H1 (cell line): ENCODE results near the gene CFAP74. TPM values are rescaled to one million over a fixed set of nuclear protein-coding genes. Genes with fewer than 3 reads are reported as not detected.

Source experiments
- CTCF ChIA-PET: fragments of 300-600 bp; sonication (Branson Sonifier 250); formaldehyde crosslinking; loops from one replicate; lab custom pipeline; 2021; ENCODE audit not compliant: partially characterized antibody; lab: Charles Lee
- POLR2A ChIA-PET: fragments of 300-600 bp; sonication (Branson Sonifier 250); formaldehyde crosslinking; loops from one replicate; lab custom pipeline; 2021; ENCODE audit warnings: inconsistent platforms; ENCODE audit not compliant: partially characterized antibody; lab: Charles Lee
- DNase-seq, 2 experiments: peaks; one replicate each; pipeline versions ENCODE4 v3.0.0 to v3.0.0-alpha.2; 2010 to 2022; ENCODE audit warnings: low spot score in 2 of 2, low read depth in 1 of 2, mixed read lengths in 1 of 2
- FAIRE-seq: peaks from 2 replicates; lab custom pipeline; 2011; peaks lifted over from hg19 to GRCh38; lab: Jason Lieb, UNC
- H2AFZ ChIP-seq: 2 replicates; pipeline ENCODE4 v1.8.1; 2012; ENCODE audit warnings: low read length, inconsistent platforms
- H2AK5ac ChIP-seq: 2 replicates; pipeline ENCODE4 v1.6.1; 2013; ENCODE audit warnings: low read depth, low read length
- H2BK120ac ChIP-seq: replicated peaks from 2 replicates; pipeline ENCODE3; 2013; ENCODE audit warnings: low read depth, low read length, inconsistent platforms
- H2BK12ac ChIP-seq: 2 replicates; pipeline ENCODE4 v1.6.1; 2013; ENCODE audit warnings: low read depth, low read length
- H2BK15ac ChIP-seq: 2 replicates; pipeline ENCODE4 v1.6.1; 2013; ENCODE audit warnings: low read length
- H2BK20ac ChIP-seq: 2 replicates; pipeline ENCODE4 v1.6.1; 2013; ENCODE audit warnings: low read length
- H2BK5ac ChIP-seq: 2 replicates; pipeline ENCODE4 v1.6.1; 2013; ENCODE audit warnings: low read depth, low read length
- H3K14ac ChIP-seq: 2 replicates; pipeline ENCODE4 v1.6.1; 2013; ENCODE audit warnings: inconsistent platforms; ENCODE audit not compliant: insufficient read length
- H3K18ac ChIP-seq: 2 replicates; pipeline ENCODE4 v1.6.1; 2013; ENCODE audit warnings: low read length; ENCODE audit errors: extremely low read depth
- H3K23ac ChIP-seq: 2 replicates; pipeline ENCODE4 v1.6.1; 2013; ENCODE audit warnings: inconsistent platforms; ENCODE audit not compliant: insufficient read length
- H3K23me2 ChIP-seq: 2 replicates; pipeline ENCODE4 v1.6.1; 2013; ENCODE audit warnings: low read depth, low read length
- H3K27ac ChIP-seq: 2 replicates; pipeline ENCODE4 v1.6.1; 2011; ENCODE audit warnings: low read depth, low read length, inconsistent platforms
- H3K27me3 ChIP-seq, 4 experiments: replicated peaks in 1 of 4; 1 replicate in 1 of 4; 2 replicates in 3 of 4; pipeline versions ENCODE4 v1.6.1 to v1.8.1; 2011 to 2013; ENCODE audit warnings: low read length in 3 of 4, mild to moderate bottlenecking in 3 of 4, inconsistent platforms in 2 of 4, mixed read lengths in 2 of 4, moderate library complexity in 1 of 4; ENCODE audit not compliant: control insufficient read depth in 3 of 4, insufficient read depth in 3 of 4; ENCODE audit errors: extremely low read depth in 1 of 4
- H3K36me3 ChIP-seq, 4 experiments: 2 replicates each; pipeline versions ENCODE4 v1.6.1 to v1.8.1; 2011 to 2013; ENCODE audit warnings: mild to moderate bottlenecking in 4 of 4, low read length in 3 of 4, moderate library complexity in 2 of 4, control low read depth in 1 of 4, inconsistent platforms in 1 of 4; ENCODE audit not compliant: insufficient read depth in 4 of 4, control insufficient read depth in 2 of 4
- H3K4ac ChIP-seq: replicated peaks from 2 replicates; pipeline ENCODE3; 2013; ENCODE audit warnings: low read length, low read depth, mixed read lengths, inconsistent platforms; ENCODE audit not compliant: insufficient read length
- H3K4me1 ChIP-seq, 4 experiments: replicated peaks in 1 of 4; 1 replicate in 1 of 4; 2 replicates in 3 of 4; pipeline versions ENCODE4 v1.6.1 to v1.8.1; 2011 to 2013; ENCODE audit warnings: low read length in 3 of 4, inconsistent platforms in 2 of 4, mixed read lengths in 1 of 4; ENCODE audit not compliant: insufficient read depth in 4 of 4, control insufficient read depth in 3 of 4
- H3K4me2 ChIP-seq, 2 experiments: 2 replicates each; pipeline versions ENCODE4 v1.6.1 to v1.8.1; 2011 to 2013; ENCODE audit warnings: low read depth in 2 of 2, low read length in 2 of 2, control low read depth in 1 of 2, inconsistent platforms in 1 of 2, mild to moderate bottlenecking in 1 of 2; ENCODE audit not compliant: insufficient read depth in 1 of 2
- H3K4me3 ChIP-seq, 4 experiments: fragments of 200-600, 300-600 bp in 1 of 4; sonication (generic), shearing (Covaris generic), sonication (Bioruptor Twin) in 1 of 4; 2 replicates each; pipeline versions ENCODE4 v1.5.1 to v1.8.1; 2011 to 2016; ENCODE audit warnings: low read length in 4 of 4, low read depth in 3 of 4, control low read depth in 2 of 4, inconsistent platforms in 2 of 4, mild to moderate bottlenecking in 2 of 4, mixed read lengths in 1 of 4, moderate library complexity in 1 of 4; ENCODE audit not compliant: insufficient read depth in 2 of 4; ENCODE audit errors: extremely low read depth in 1 of 4
- H3K56ac ChIP-seq: replicated peaks from 2 replicates; pipeline ENCODE3; 2013; ENCODE audit warnings: low read depth, mild to moderate bottlenecking, mixed read lengths, low read length, inconsistent platforms; ENCODE audit not compliant: insufficient read length
- H3K79me1 ChIP-seq: 2 replicates; pipeline ENCODE4 v1.6.1; 2013; ENCODE audit warnings: low read depth, low read length, control low read depth
- H3K79me2 ChIP-seq, 2 experiments: 2 replicates each; pipeline versions ENCODE4 v1.6.1 to v1.8.1; 2012 to 2013; ENCODE audit warnings: low read length in 2 of 2, mild to moderate bottlenecking in 2 of 2, inconsistent platforms in 1 of 2; ENCODE audit not compliant: insufficient read depth in 2 of 2, control insufficient read depth in 1 of 2
- H3K9ac ChIP-seq, 4 experiments: replicated peaks in 1 of 4; 1 replicate in 1 of 4; 2 replicates in 3 of 4; pipeline versions ENCODE4 v1.6.1 to v1.8.1; 2011 to 2013; ENCODE audit warnings: low read depth in 3 of 4, low read length in 3 of 4, control low read depth in 2 of 4, mild to moderate bottlenecking in 2 of 4, moderate library complexity in 2 of 4, inconsistent platforms in 1 of 4; ENCODE audit errors: extremely low read depth in 1 of 4
- H3K9me3 ChIP-seq, 2 experiments: 2 replicates each; pipeline versions ENCODE4 v1.6.1 to v1.8.1; 2012 to 2013; ENCODE audit warnings: mild to moderate bottlenecking in 2 of 2, moderate library complexity in 2 of 2, control low read depth in 1 of 2, inconsistent platforms in 1 of 2, low read depth in 1 of 2, low read length in 1 of 2, mixed read lengths in 1 of 2; ENCODE audit not compliant: insufficient read depth in 2 of 2
- H4K20me1 ChIP-seq, 2 experiments: replicated peaks in 1 of 2; 2 replicates each; pipeline versions ENCODE3 to v1.8.1; 2011 to 2013; ENCODE audit warnings: inconsistent platforms in 2 of 2, low read length in 2 of 2, mild to moderate bottlenecking in 1 of 2; ENCODE audit not compliant: insufficient read depth in 2 of 2, control insufficient read depth in 1 of 2
- H4K5ac ChIP-seq: 2 replicates; pipeline ENCODE4 v1.6.1; 2013; ENCODE audit warnings: low read length, low read depth, mixed read lengths, inconsistent platforms; ENCODE audit not compliant: insufficient read length
- H4K8ac ChIP-seq: 2 replicates; pipeline ENCODE4 v1.8.0; 2013; ENCODE audit warnings: mild to moderate bottlenecking, moderate library complexity, low read length, inconsistent platforms; ENCODE audit not compliant: insufficient read depth; ENCODE audit errors: extremely low read depth
- H4K91ac ChIP-seq: replicated peaks from 2 replicates; pipeline ENCODE3; 2013; ENCODE audit warnings: low read length, mixed read lengths, inconsistent platforms; ENCODE audit not compliant: insufficient read length
- ASH2L ChIP-seq: fragments of 200-600, 300-600 bp; sonication (generic); IDR thresholded peaks from one replicate; pipeline ENCODE4 v1.7.1; 2017; ENCODE audit warnings: low read length
- POLR2AphosphoS5 ChIP-seq: IDR thresholded peaks from 2 replicates; pipeline ENCODE4 v1.6.1; 2011; ENCODE audit warnings: low read depth, low read length
- SIN3A ChIP-seq, 2 experiments: IDR thresholded peaks in 1 of 2; conservative IDR thresholded peaks in 1 of 2; 2 replicates each; pipeline ENCODE4 v1.6.1; 2011 to 2012; ENCODE audit warnings: low read length in 2 of 2, improper control_type of control experiment in 1 of 2, low read depth in 1 of 2, mild to moderate bottlenecking in 1 of 2
- SIX5 ChIP-seq: IDR thresholded peaks from 2 replicates; pipeline ENCODE4 v1.6.1; 2011; ENCODE audit warnings: mild to moderate bottlenecking, low read depth, low read length
- WGBS, 2 experiments: shearing (Covaris generic) in 1 of 2; methylation state at CpG; one replicate each; pipeline versions ENCODE4 v1.1.6 to v1.1.7; 2013 to 2015; ENCODE audit warnings: low lambda C conversion rate in 2 of 2, mixed read lengths in 2 of 2, inconsistent platforms in 1 of 2, low coverage in 1 of 2, missing lambda C conversion rate in 1 of 2; ENCODE audit not compliant: insufficient replicate concordance in 2 of 2, insufficient coverage in 1 of 2, insufficient read length in 1 of 2; ENCODE audit errors: extremely low coverage in 1 of 2, missing lambda C conversion rate in 1 of 2; 5-methylcytosine and 5-hydroxymethylcytosine counted together
- polyA plus RNA-seq, 7 experiments: library from polyadenylated mRNA; depleted of rRNA in 3 of 7; stranded (reverse) in 5 of 7; unstranded in 2 of 7; fragments of >200 nt in 5 of 7; fragments of 200-250 nt in 2 of 7; gene quantifications; 1 replicate in 5 of 7; 2 replicates in 1 of 7; 4 replicates in 1 of 7; pipeline versions ENCODE4 v1.2.1 to v1.2.3, GENCODE V29; 2011 to 2013; ENCODE audit warnings: missing spikeins in 2 of 7, mixed read lengths in 2 of 7
- total RNA-seq: library from RNA; stranded (reverse); fragmentation: NEBNext Ultra II Directional; extraction: Animal tissue kit (Norgen Biotek cat#: 25700); gene quantifications from 2 replicates; pipeline ENCODE4 v1.2.1, GENCODE V29; 2021

Gene CFAP74
- total and polyA plus RNA-seq, 2 of the 8 experiments (the other 6 are each of a cell fraction or from before 2014, with no cell fraction given) = 0.09 to 0.20 TPM

- Histone ChIP-seq H2BK15ac (no peak overlapping the region), H2BK12ac (no peak overlapping the region), H3K27ac (no peak overlapping the region)
- TF ChIP-seq SIN3A (conservative IDR thresholded peaks at IDR 0.05 in 1 of 2, IDR thresholded peaks at IDR 0.05 in 1 of 2; ENCODE audit: low read depth in 1 of 2, low read length in 2 of 2) (no peak), POLR2AphosphoS5 (no peak), ASH2L (no peak), SIX5 (no peak)
- TF ChIP-seq, all 59 proteins: peak for 0
- H2BK5ac ChIP-seq = no peak overlapping the region
- H3K79me1 ChIP-seq = no peaks in the 10 kb centered on the region
- no peaks in the 10 kb centered on the region for H3K27me3 ChIP-seq
- no peaks in the 10 kb centered on the region for H4K20me1 ChIP-seq
- H3K14ac ChIP-seq = no peak overlapping the region
- ChIA-PET POLR2A (interaction anchor here (1.5 kb wide), 1 partner anchor 57 kb away, joined by 4 read pairs; no protein-coding TSS in a partner anchor), CTCF (interaction anchor here (0.6 to 3.1 kb wide), 9 partner anchors 17 to 189 kb away, joined by 3 to 14 read pairs (median 4); no protein-coding TSS in a partner anchor)
- no peak overlapping the region for H3K4me3 ChIP-seq
- H4K8ac ChIP-seq = no peak overlapping the region
- H2AK5ac ChIP-seq = no peak overlapping the region
- H3K4me1 ChIP-seq = peaks cover 0 to 3% (median 0%) of the 10 kb centered on the region in 4 experiments; a peak in 2 of 7 replicates
- no peak overlapping the region for H2AFZ ChIP-seq
- H2BK20ac ChIP-seq = no peak overlapping the region
- no peak overlapping the region; the same call in 1 of the 2 replicates for H3K18ac ChIP-seq
- FAIRE-seq = no peak
- H3K36me3 ChIP-seq = no peaks in the 10 kb centered on the region
- no peak for DNase-seq
- no peak overlapping the region for H4K5ac ChIP-seq
- H3K23ac ChIP-seq = no peak overlapping the region
- H3K9ac ChIP-seq = no peak overlapping the region
- H3K23me2 ChIP-seq = no peaks in the 10 kb centered on the region
- 90% methylated on average over 13 of the region's 13 CpGs; no CpG with 5 or more reads in 1 of the 2 experiments for WGBS, 2 experiments
- no peak overlapping the region for H4K91ac ChIP-seq
- H3K9me3 ChIP-seq = no peaks in the 10 kb centered on the region
- H3K56ac ChIP-seq = no peak overlapping the region
- H3K79me2 ChIP-seq = no peaks in the 10 kb centered on the region
- H2BK120ac ChIP-seq = no peak overlapping the region
- H3K4ac ChIP-seq = no peak overlapping the region
- H3K4me2 ChIP-seq = no peak overlapping the region
Measured at GRCh38 chr1:1987142-1987510, 16.5 kb downstream of the CFAP74 start.
